GM19193 (cell line): ENCODE results near the gene ACRBP.

Source experiments
- POLR2A ChIP-seq: IDR thresholded peaks from 4 replicates; pipeline ENCODE4 v1.6.1; 2011; ENCODE audit not compliant: insufficient read depth, insufficient read length; ENCODE audit errors: extremely low read depth

ACRBP gene

GRCh38 chr12:6612247-6612646, 35.0 kb downstream of the ACRBP start:
- TF ChIP-seq POLR2A = no peak

- no peak for TF ChIP-seq POLR2A
These were observed 38.5 kb downstream of the ACRBP start for GRCh38 chr12:6608592-6609281.

- TF ChIP-seq POLR2A = no peak
These were observed 39.3 kb downstream of the ACRBP start for GRCh38 chr12:6607751-6608591.

GRCh38 chr12:6606331-6607131, 40.7 kb downstream of the ACRBP start:
- no peak for TF ChIP-seq POLR2A

GRCh38 chr12:6605421-6606330, 41.6 kb downstream of the ACRBP start:
- no peak for TF ChIP-seq POLR2A

- TF ChIP-seq POLR2A = no peak
These were observed 42.8 kb downstream of the ACRBP start for GRCh38 chr12:6604259-6605029.

GRCh38 chr12:6603095-6603567, 44.1 kb downstream of the ACRBP start:
- TF ChIP-seq POLR2A = no peak

GRCh38 chr12:6602526-6602925, 44.7 kb downstream of the ACRBP start:
- no peak for TF ChIP-seq POLR2A

- no peak for TF ChIP-seq POLR2A
These were observed 55.1 kb downstream of the ACRBP start for GRCh38 chr12:6592087-6592486.
